Esophagus muscularis mucosa (tissue), 4 donors: Measurements from ENCODE around the gene PRPF31.

Experiments used
- EP300 ChIP-seq: sonication (generic); formaldehyde crosslinking; IDR thresholded peaks from one replicate; pipeline ENCODE4 v1.6.1; 2017; ENCODE audit warnings: antibody characterized with exemption
- POLR2A ChIP-seq: fragments of 450-650 bp; IDR thresholded peaks from one replicate; pipeline ENCODE4 v1.6.1; 2017; ENCODE audit warnings: antibody characterized with exemption, moderate library complexity, mild to moderate bottlenecking, low read depth
- POLR2AphosphoS5 ChIP-seq, 2 donors: sonication (generic); formaldehyde crosslinking; IDR thresholded peaks; one replicate each; pipeline ENCODE4 v1.6.1; 2017; ENCODE audit warnings: antibody characterized with exemption in 2 of 2
- TF ChIP-seq, protein P1 (sequence below), 3 experiments: fragments of 200-600 bp in 2 of 3; fragments of 450-650 bp in 1 of 3; sonication (generic) in 2 of 3; IDR thresholded peaks; one replicate each; pipeline ENCODE4 v1.5.1; 2017 to 2019; ENCODE audit warnings: antibody characterized with exemption in 3 of 3, mild to moderate bottlenecking in 2 of 3, moderate library complexity in 1 of 3

DNA sequence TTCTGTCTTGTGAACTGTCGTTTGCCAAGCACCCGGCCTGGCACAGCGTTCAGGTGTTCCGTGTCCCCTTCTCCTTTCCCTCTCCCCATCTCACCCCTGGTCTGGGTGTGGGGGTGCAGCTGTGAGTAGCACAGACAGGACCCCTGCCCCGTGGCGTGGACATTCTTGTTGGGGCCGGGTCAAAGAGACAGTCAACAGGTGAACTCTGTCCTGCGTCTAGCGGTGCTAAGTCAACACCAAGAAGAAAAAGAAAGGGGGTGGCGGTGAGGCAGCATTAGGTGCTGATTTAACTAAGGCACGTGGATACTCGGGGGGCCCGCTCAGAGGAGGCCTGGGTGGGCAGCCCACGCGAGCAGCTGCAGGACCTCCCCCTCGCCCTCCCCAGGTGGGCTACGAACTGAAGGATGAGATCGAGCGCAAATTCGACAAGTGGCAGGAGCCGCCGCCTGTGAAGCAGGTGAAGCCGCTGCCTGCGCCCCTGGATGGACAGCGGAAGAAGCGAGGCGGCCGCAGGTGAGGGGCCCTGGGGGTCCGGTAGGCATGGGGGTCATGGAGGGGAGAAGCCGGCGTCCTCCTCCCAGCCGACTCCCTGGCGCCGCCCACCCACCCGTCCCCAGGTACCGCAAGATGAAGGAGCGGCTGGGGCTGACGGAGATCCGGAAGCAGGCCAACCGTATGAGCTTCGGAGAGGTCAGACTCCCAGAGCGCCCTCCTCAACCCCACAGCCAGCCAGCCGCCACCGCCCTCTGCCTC, 12.3 kb downstream of the PRPF31 start:
- TF ChIP-seq, protein P1, sequence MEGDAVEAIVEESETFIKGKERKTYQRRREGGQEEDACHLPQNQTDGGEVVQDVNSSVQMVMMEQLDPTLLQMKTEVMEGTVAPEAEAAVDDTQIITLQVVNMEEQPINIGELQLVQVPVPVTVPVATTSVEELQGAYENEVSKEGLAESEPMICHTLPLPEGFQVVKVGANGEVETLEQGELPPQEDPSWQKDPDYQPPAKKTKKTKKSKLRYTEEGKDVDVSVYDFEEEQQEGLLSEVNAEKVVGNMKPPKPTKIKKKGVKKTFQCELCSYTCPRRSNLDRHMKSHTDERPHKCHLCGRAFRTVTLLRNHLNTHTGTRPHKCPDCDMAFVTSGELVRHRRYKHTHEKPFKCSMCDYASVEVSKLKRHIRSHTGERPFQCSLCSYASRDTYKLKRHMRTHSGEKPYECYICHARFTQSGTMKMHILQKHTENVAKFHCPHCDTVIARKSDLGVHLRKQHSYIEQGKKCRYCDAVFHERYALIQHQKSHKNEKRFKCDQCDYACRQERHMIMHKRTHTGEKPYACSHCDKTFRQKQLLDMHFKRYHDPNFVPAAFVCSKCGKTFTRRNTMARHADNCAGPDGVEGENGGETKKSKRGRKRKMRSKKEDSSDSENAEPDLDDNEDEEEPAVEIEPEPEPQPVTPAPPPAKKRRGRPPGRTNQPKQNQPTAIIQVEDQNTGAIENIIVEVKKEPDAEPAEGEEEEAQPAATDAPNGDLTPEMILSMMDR (IDR thresholded peaks at IDR 0.05) = no peak
- no peak for TF ChIP-seq POLR2A
- no peak for TF ChIP-seq EP300
- no peak for TF ChIP-seq POLR2AphosphoS5 (IDR thresholded peaks at IDR 0.05)
